GM18526 (cell line): ENCODE measurements around the gene OBP2B.

ENCODE experiments used
- POLR2A ChIP-seq: IDR thresholded peaks from 3 replicates; pipeline ENCODE4 v1.6.1; 2011; ENCODE audit not compliant: insufficient read length; ENCODE audit errors: extremely low read depth

Gene OBP2B

GRCh38 chr9:133246562-133246961, 37.5 kb upstream of the OBP2B start:
- TF ChIP-seq POLR2A: no peak

- TF ChIP-seq POLR2A: no peak
Observed at GRCh38 chr9:133242991-133243390, 33.9 kb upstream of the OBP2B start.

- TF ChIP-seq POLR2A: no peak
Observed at GRCh38 chr9:133242241-133242640, 33.2 kb upstream of the OBP2B start.

- no peak for TF ChIP-seq POLR2A
Observed at GRCh38 chr9:133239533-133240090, 30.6 kb upstream of the OBP2B start.

GRCh38 chr9:133238851-133239532, 29.9 kb upstream of the OBP2B start:
- TF ChIP-seq POLR2A: no peak

- no peak for TF ChIP-seq POLR2A
Observed at GRCh38 chr9:133238272-133238850, 29.3 kb upstream of the OBP2B start.

- no peak for TF ChIP-seq POLR2A
Observed at GRCh38 chr9:133237035-133237731, 28.1 kb upstream of the OBP2B start.

- no peak for TF ChIP-seq POLR2A
Observed at GRCh38 chr9:133235549-133236222, 26.6 kb upstream of the OBP2B start.

- TF ChIP-seq POLR2A: no peak
Observed at GRCh38 chr9:133234577-133235322, 25.7 kb upstream of the OBP2B start.

GRCh38 chr9:133233681-133234432, 24.8 kb upstream of the OBP2B start:
- no peak for TF ChIP-seq POLR2A

GRCh38 chr9:133230093-133230492, 21.0 kb upstream of the OBP2B start:
- no peak for TF ChIP-seq POLR2A

GRCh38 chr9:133227242-133227860, 18.3 kb upstream of the OBP2B start:
- no peak for TF ChIP-seq POLR2A

GRCh38 chr9:133226219-133227171, 17.4 kb upstream of the OBP2B start:
- TF ChIP-seq POLR2A: no peak
